PFSK-1 (cell line): ENCODE data around the gene PHACTR1.

ENCODE experiments used
- FOXP2 ChIP-seq: optimal IDR thresholded peaks from 2 replicates; pipeline ENCODE3; 2011; ENCODE audit warnings: borderline replicate concordance, control low read depth, inconsistent platforms; ENCODE audit not compliant: insufficient read depth; ENCODE audit errors: extremely low read length, extremely low read depth
- POLR2AphosphoS5 ChIP-seq: IDR thresholded peaks from 2 replicates; pipeline ENCODE4 v1.6.1; 2012; ENCODE audit warnings: low read depth, mild to moderate bottlenecking, control low read depth, low read length, moderate library complexity
- REST ChIP-seq, 2 experiments: IDR thresholded peaks; 2 replicates each; pipeline versions ENCODE4 v1.6.1 to v1.8.0; 2011 to 2012; ENCODE audit warnings: low read depth in 2 of 2, low read length in 2 of 2, control low read depth in 1 of 2, inconsistent platforms in 1 of 2, mild to moderate bottlenecking in 1 of 2, moderate library complexity in 1 of 2; ENCODE audit not compliant: insufficient read depth in 1 of 2
- SIN3A ChIP-seq: IDR thresholded peaks from 2 replicates; pipeline ENCODE4 v1.6.1; 2012; ENCODE audit warnings: mild to moderate bottlenecking, low read length, moderate library complexity, borderline replicate concordance; ENCODE audit not compliant: insufficient read depth
- TAF1 ChIP-seq: IDR thresholded peaks from 2 replicates; pipeline ENCODE4 v1.6.1; 2012; ENCODE audit warnings: low read length, control low read depth, borderline replicate concordance; ENCODE audit not compliant: insufficient read depth

PHACTR1 gene

DNA sequence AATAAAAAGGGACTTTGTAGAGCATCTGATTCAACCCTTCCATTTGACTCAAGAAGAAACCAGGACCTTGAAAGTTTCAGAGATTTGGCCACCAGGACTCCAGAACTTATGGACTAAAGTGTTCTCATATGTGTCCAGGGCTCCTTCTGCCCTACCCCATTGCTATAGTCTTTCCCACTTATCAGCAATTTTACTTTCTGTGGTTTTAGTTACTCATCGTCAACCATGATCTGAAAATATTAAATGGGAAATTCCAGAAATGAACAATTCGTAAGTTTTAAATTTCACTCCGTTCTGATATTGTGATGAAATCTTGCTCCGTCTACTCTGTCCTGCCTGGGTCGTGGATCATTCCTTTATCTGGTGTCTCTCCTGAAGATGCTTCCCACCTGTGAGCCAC, 259.8 kb downstream of the PHACTR1 start:
- TF ChIP-seq POLR2AphosphoS5 (no peak), SIN3A (no peak), TAF1 (no peak), REST (IDR thresholded peaks at IDR 0.05; ENCODE audit: insufficient read depth in 1 of 2, low read depth in 2 of 2, low read length in 2 of 2) (no peak), FOXP2 (no peak)

DNA sequence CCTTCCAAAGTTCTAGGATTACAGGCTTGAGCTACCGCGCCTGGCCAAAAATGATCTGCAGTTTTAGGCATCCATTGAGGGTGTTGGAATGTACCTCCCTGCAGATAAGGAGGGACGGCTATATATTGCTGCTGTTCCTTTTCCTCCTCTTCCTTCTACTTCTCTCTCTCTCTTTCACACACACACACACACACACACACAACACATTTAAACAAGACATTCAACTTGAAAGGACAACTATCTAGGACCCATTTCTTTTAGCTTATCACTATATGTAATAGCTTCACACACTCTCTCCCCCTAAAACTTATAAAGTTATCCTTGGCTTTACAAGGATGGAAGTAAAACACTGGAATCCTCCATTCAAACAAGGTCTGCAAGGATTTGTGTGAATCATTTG, 260.6 kb downstream of the PHACTR1 start:
- TF ChIP-seq SIN3A (no peak), REST (IDR thresholded peaks at IDR 0.05; ENCODE audit: insufficient read depth in 1 of 2, low read depth in 2 of 2, low read length in 2 of 2) (no peak), TAF1 (no peak), FOXP2 (no peak), POLR2AphosphoS5 (no peak)

DNA sequence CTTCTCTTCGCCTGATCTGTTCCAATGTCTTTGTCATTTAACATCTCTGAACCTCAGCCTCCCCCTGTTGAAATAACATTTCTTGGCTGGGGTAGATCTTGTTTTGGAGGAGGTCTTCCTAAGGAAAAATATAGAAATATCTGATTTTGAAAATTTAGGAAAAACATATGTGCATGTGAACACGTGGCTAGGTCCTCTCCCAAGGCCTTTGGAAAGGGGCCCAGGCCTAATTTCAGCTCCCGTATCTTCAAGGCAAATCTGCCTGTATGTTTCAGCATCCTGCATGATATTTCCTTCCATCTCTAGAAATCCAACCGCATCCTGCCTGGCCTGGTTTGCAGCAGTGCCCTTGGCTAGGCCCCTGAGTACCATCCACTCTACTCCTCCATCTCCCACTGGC, 261.2 kb downstream of the PHACTR1 start:
- TF ChIP-seq POLR2AphosphoS5 (no peak), SIN3A (no peak)

GRCh38 chr6:12980741-12981140, 264.2 kb downstream of the PHACTR1 start:
- no peak for TF ChIP-seq TAF1
- no peak for TF ChIP-seq SIN3A
- TF ChIP-seq POLR2AphosphoS5: no peak
- TF ChIP-seq REST (IDR thresholded peaks at IDR 0.05; ENCODE audit: insufficient read depth in 1 of 2, low read depth in 2 of 2, low read length in 2 of 2): no peak
- no peak for TF ChIP-seq FOXP2

DNA sequence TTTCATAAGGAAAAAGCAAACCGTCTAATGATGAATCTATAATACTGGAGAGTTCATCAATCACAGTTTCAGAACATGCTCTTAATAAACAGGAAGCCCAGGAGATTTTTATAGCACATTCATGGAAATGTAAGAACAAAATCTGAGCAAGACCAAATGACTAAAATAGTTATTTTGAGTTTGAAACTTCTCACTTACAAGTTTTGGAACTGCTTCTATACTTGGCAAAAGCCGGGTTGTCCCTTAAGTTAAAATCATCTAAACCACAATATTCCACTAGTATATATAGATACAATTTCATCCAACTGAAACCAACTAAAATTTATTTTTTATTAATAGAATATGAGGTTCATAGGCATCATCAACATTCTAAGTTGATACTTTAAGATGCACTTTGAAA, 268.2 kb downstream of the PHACTR1 start:
- TF ChIP-seq REST (IDR thresholded peaks at IDR 0.05; ENCODE audit: insufficient read depth in 1 of 2, low read depth in 2 of 2, low read length in 2 of 2) (no peak), POLR2AphosphoS5 (no peak), SIN3A (no peak), TAF1 (no peak)

GRCh38 chr6:12987783-12988182, 271.2 kb downstream of the PHACTR1 start:
- TF ChIP-seq TAF1 (no peak), SIN3A (no peak), FOXP2 (no peak), REST (IDR thresholded peaks at IDR 0.05; ENCODE audit: insufficient read depth in 1 of 2, low read depth in 2 of 2, low read length in 2 of 2) (no peak), POLR2AphosphoS5 (no peak)
